GM21515 (cell line): ENCODE data around the gene REL.
"Not testable (repeated sequence)": the region's sequence is repeated elsewhere in the genome, so short reads cannot be mapped to it uniquely, and the experiment has no call there.

Experiments
- ATAC-seq: cut with Tn5 transposase; IDR thresholded peaks from one replicate; pipeline ENCODE4 v1.9.1; 2021; ENCODE audit not compliant: unreplicated experiment

REL gene

GRCh38 chr2:60867007-60867406 lies 14.4 kb upstream of the REL start:
- no peak for ATAC-seq

GRCh38 chr2:60867848-60868247 lies 13.5 kb upstream of the REL start:
- ATAC-seq: no peak

- no peak for ATAC-seq
These were observed 12.6 kb upstream of the REL start for GRCh38 chr2:60868589-60869273.

GRCh38 chr2:60872510-60872928 lies 8.9 kb upstream of the REL start:
- no peak for ATAC-seq

- no peak for ATAC-seq
These were observed 8.0 kb upstream of the REL start for GRCh38 chr2:60873381-60873780.

GRCh38 chr2:60875520-60875919 lies 5.9 kb upstream of the REL start:
- ATAC-seq: no peak

- peak; percentile 1 for ATAC-seq
These were observed 729 bp upstream of the REL start for GRCh38 chr2:60880643-60881046.

GRCh38 chr2:60882971-60883753 lies 1.8 kb downstream of the REL start:
- ATAC-seq: no peak

- no peak for ATAC-seq
These were observed 2.5 kb downstream of the REL start for GRCh38 chr2:60883896-60884295.

GRCh38 chr2:60884800-60885199 lies 3.4 kb downstream of the REL start:
- no peak for ATAC-seq

- no peak for ATAC-seq
These were observed 4.3 kb downstream of the REL start for GRCh38 chr2:60885683-60886082.

GRCh38 chr2:60886991-60887390 lies 5.6 kb downstream of the REL start:
- no peak for ATAC-seq

- ATAC-seq: no peak
These were observed 7.5 kb downstream of the REL start for GRCh38 chr2:60888853-60889252.

- ATAC-seq: not testable (repeated sequence)
These were observed 8.4 kb downstream of the REL start for GRCh38 chr2:60889581-60890392.

- no peak for ATAC-seq
These were observed 9.0 kb downstream of the REL start for GRCh38 chr2:60890393-60890707.

- no peak for ATAC-seq
These were observed 9.8 kb downstream of the REL start for GRCh38 chr2:60891180-60891579.

- no peak for ATAC-seq
These were observed 17.2 kb downstream of the REL start for GRCh38 chr2:60898567-60898966.

- ATAC-seq: no peak
These were observed 18.0 kb downstream of the REL start for GRCh38 chr2:60899230-60899891.

- ATAC-seq: no peak
These were observed 18.5 kb downstream of the REL start for GRCh38 chr2:60899892-60900249.

- ATAC-seq: not testable (repeated sequence)
These were observed 19.9 kb downstream of the REL start for GRCh38 chr2:60901296-60901695.

GRCh38 chr2:60905867-60906266 lies 24.5 kb downstream of the REL start:
- ATAC-seq: not testable (repeated sequence)
